IMR-90 (cell line): Measurements from ENCODE around the gene RELN. TPM values are rescaled to one million over a fixed set of nuclear protein-coding genes. Genes with fewer than 3 reads are reported as not detected.

ENCODE experiments used
- ATAC-seq: fragments of 200-7000 bp; cut with Tn5 transposase; 2 replicates; pipeline ENCODE4 v1.9.1; 2020; ENCODE audit warnings: low read depth, mild to moderate bottlenecking, moderate library complexity
- BruUV-seq: library from RNA; stranded (reverse); fragments of 400-500 nt; replicated peaks from 2 replicates; lab custom pipeline; 2021; lab: Mats Ljungman, UMichigan
- CTCF ChIA-PET: fragments of 300-600 bp; formaldehyde crosslinking; extraction: SDS; loops from one replicate; lab custom pipeline; 2021; ENCODE audit warnings: antibody characterized with exemption; lab: Yijun Ruan, JAX
- POLR2A ChIA-PET: fragments of 300-600 bp; sonication (Branson Sonifier 250); formaldehyde crosslinking; loops from one replicate; lab custom pipeline; 2022; ENCODE audit warnings: antibody characterized with exemption; ENCODE audit not compliant: unreplicated experiment; lab: Charles Lee
- DNase-seq: peaks from one replicate; pipeline ENCODE4 v3.0.0; 2013
- H2AFZ ChIP-seq: replicated peaks from 2 replicates; pipeline ENCODE3; 2013; ENCODE audit warnings: low read length, mild to moderate bottlenecking; ENCODE audit not compliant: poor library complexity
- H2AK5ac ChIP-seq: 2 replicates; pipeline ENCODE4 v1.6.1; 2013; ENCODE audit warnings: low read depth, low read length, inconsistent platforms
- H2AK9ac ChIP-seq: replicated peaks from 2 replicates; pipeline ENCODE3; 2013; ENCODE audit warnings: mild to moderate bottlenecking, low read depth, low read length, moderate library complexity; ENCODE audit not compliant: poor library complexity
- H2BK120ac ChIP-seq: 2 replicates; pipeline ENCODE4 v1.6.1; 2013; ENCODE audit warnings: low read depth, low read length, inconsistent platforms
- H2BK15ac ChIP-seq: 3 replicates; pipeline ENCODE4 v1.6.1; 2013; ENCODE audit warnings: low read depth, low read length, inconsistent platforms
- H2BK20ac ChIP-seq: 2 replicates; pipeline ENCODE4 v1.6.1; 2013; ENCODE audit warnings: low read depth, mild to moderate bottlenecking, inconsistent platforms, low read length, moderate library complexity
- H2BK5ac ChIP-seq: 2 replicates; pipeline ENCODE4 v1.6.1; 2013; ENCODE audit warnings: mild to moderate bottlenecking, low read depth, low read length, inconsistent platforms; ENCODE audit not compliant: poor library complexity, severe bottlenecking
- H3K14ac ChIP-seq: replicated peaks from 2 replicates; pipeline ENCODE4 v1.6.1; 2013; ENCODE audit warnings: low read depth, low read length, inconsistent platforms
- H3K18ac ChIP-seq: 2 replicates; pipeline ENCODE4 v1.6.1; 2013; ENCODE audit warnings: low read depth, low read length, control low read depth
- H3K23ac ChIP-seq: 2 replicates; pipeline ENCODE4 v1.6.1; 2013; ENCODE audit warnings: low read depth, low read length, inconsistent platforms
- H3K27ac ChIP-seq: 2 replicates; pipeline ENCODE4 v1.5.1; 2013; ENCODE audit warnings: mild to moderate bottlenecking, control low read depth, low read length; ENCODE audit not compliant: insufficient read depth
- H3K27me3 ChIP-seq: 2 replicates; pipeline ENCODE4 v1.6.1; 2013; ENCODE audit warnings: low read length; ENCODE audit not compliant: control insufficient read depth, insufficient read depth
- H3K36me3 ChIP-seq: 2 replicates; pipeline ENCODE4 v1.6.1; 2013; ENCODE audit warnings: low read length, mixed read lengths; ENCODE audit not compliant: control insufficient read depth, insufficient read depth
- H3K4ac ChIP-seq: 2 replicates; pipeline ENCODE4 v1.6.1; 2013; ENCODE audit warnings: low read depth, low read length, inconsistent platforms
- H3K4me1 ChIP-seq: 2 replicates; pipeline ENCODE4 v1.6.1; 2013; ENCODE audit warnings: low read length, mixed read lengths; ENCODE audit not compliant: control insufficient read depth, insufficient read depth
- H3K4me2 ChIP-seq: 2 replicates; pipeline ENCODE4 v1.6.1; 2013; ENCODE audit warnings: low read depth, mild to moderate bottlenecking, control low read depth, low read length, moderate library complexity
- H3K4me3 ChIP-seq: 2 replicates; pipeline ENCODE4 v1.5.1; 2013; ENCODE audit warnings: low read depth, mild to moderate bottlenecking, control low read depth, low read length, moderate library complexity; ENCODE audit not compliant: insufficient read depth
- H3K56ac ChIP-seq: 2 replicates; pipeline ENCODE4 v1.6.1; 2013; ENCODE audit warnings: low read length, inconsistent platforms; ENCODE audit not compliant: insufficient read depth; ENCODE audit errors: extremely low read depth
- H3K79me1 ChIP-seq, 2 experiments: 2 replicates each; pipeline ENCODE4 v1.6.1; 2013; ENCODE audit warnings: low read length in 2 of 2, inconsistent platforms in 1 of 2, low read depth in 1 of 2
- H3K9ac ChIP-seq: 2 replicates; pipeline ENCODE4 v1.6.1; 2013; ENCODE audit warnings: low read depth, low read length, control low read depth
- H3K9me1 ChIP-seq: 2 replicates; pipeline ENCODE4 v1.6.1; 2013; ENCODE audit warnings: low read length, inconsistent platforms; ENCODE audit not compliant: insufficient read depth
- H3K9me3 ChIP-seq: 2 replicates; pipeline ENCODE4 v1.6.1; 2013; ENCODE audit warnings: low read length; ENCODE audit not compliant: control insufficient read depth, insufficient read depth
- H4K20me1 ChIP-seq: 2 replicates; pipeline ENCODE4 v1.6.1; 2013; ENCODE audit warnings: low read length, inconsistent platforms; ENCODE audit not compliant: insufficient read depth
- H4K5ac ChIP-seq: 2 replicates; pipeline ENCODE4 v1.6.1; 2013; ENCODE audit warnings: mild to moderate bottlenecking, low read depth, low read length, control low read depth
- H4K8ac ChIP-seq, 2 experiments: 2 replicates each; pipeline ENCODE4 v1.6.1; 2013; ENCODE audit warnings: low read depth in 2 of 2, low read length in 2 of 2, control low read depth in 1 of 2, inconsistent platforms in 1 of 2
- H4K91ac ChIP-seq: 2 replicates; pipeline ENCODE4 v1.6.1; 2013; ENCODE audit warnings: low read depth, low read length, inconsistent platforms; ENCODE audit not compliant: insufficient read depth
- CEBPB ChIP-seq: IDR thresholded peaks from 2 replicates; pipeline ENCODE4 v1.6.1; 2012; ENCODE audit warnings: low read depth, low read length, improper control_type of control experiment
- CHD1 ChIP-seq: IDR thresholded peaks from 2 replicates; pipeline ENCODE4 v1.6.1; 2012; ENCODE audit warnings: low read depth, low read length, improper control_type of control experiment
- ELK1 ChIP-seq: fragments of 150-350 bp; IDR thresholded peaks from 2 replicates; pipeline ENCODE4 v1.6.1; 2016; ENCODE audit warnings: low read depth, mild to moderate bottlenecking, low read length, moderate library complexity, borderline replicate concordance
- MAZ ChIP-seq: IDR thresholded peaks from 2 replicates; pipeline ENCODE4 v1.6.1; 2012; ENCODE audit warnings: low read depth, mild to moderate bottlenecking, low read length, improper control_type of control experiment, moderate library complexity, borderline replicate concordance
- RAD21 ChIP-seq: IDR thresholded peaks from 2 replicates; pipeline ENCODE4 v1.6.1; 2012; ENCODE audit warnings: low read length, improper control_type of control experiment
- RCOR1 ChIP-seq: IDR thresholded peaks from 2 replicates; pipeline ENCODE4 v1.6.1; 2012; ENCODE audit warnings: mild to moderate bottlenecking, low read length, improper control_type of control experiment; ENCODE audit not compliant: insufficient replicate concordance
- RFX5 ChIP-seq: IDR thresholded peaks from 2 replicates; pipeline ENCODE4 v1.8.0; 2012; ENCODE audit warnings: low read depth, mild to moderate bottlenecking, low read length, moderate library complexity
- SMC3 ChIP-seq: fragments of 150-350 bp; IDR thresholded peaks from 2 replicates; pipeline ENCODE4 v1.6.1; 2016; ENCODE audit warnings: low read depth, mild to moderate bottlenecking, antibody characterized with exemption, low read length, moderate library complexity
- USF2 ChIP-seq: fragments of 150-350 bp; IDR thresholded peaks from 2 replicates; pipeline ENCODE4 v1.6.1; 2017; ENCODE audit warnings: mild to moderate bottlenecking, antibody characterized with exemption, low read length, low read depth
- dilution Hi-C: fragments of 300-500 bp; cut with HindIII; formaldehyde crosslinking; loops from one replicate; pipeline ENCODE4 v1.14.3; 2018; ENCODE audit warnings: low sequenced_read_pairs; ENCODE audit not compliant: unreplicated experiment
- in situ Hi-C: fragments of 300-500 bp; cut with MboI; formaldehyde crosslinking; loops from 3 replicates; pipeline ENCODE4 v1.14.3; 2019; ENCODE audit warnings: low sequenced_read_pairs, inconsistent platforms, mixed read lengths
- intact Hi-C: fragments of 100-400 bp; cut with micrococcal nuclease; formaldehyde crosslinking; loops from 2 replicates; pipeline ENCODE4 v1.10.0; 2022
- polyA plus RNA-seq, 3 experiments: library from polyadenylated mRNA; depleted of rRNA; stranded (reverse); fragments of >200 nt; gene quantifications; 2 replicates each; pipeline ENCODE4 v1.2.3, GENCODE V29; 2012; ENCODE audit warnings: low replicate concordance in 1 of 3
- total RNA-seq: library from RNA; depleted of rRNA; stranded (reverse); fragments of >200 nt; gene quantifications from 2 replicates; pipeline ENCODE4 v1.2.3, GENCODE V29; 2012

RELN gene
- total and polyA plus RNA-seq, 2 of the 4 experiments (the other 2 are of a cell fraction) = 14.7 to 23.7 TPM

GRCh38 chr7:103824251-103824650 is 165.2 kb downstream of the RELN start:
- Histone ChIP-seq H3K23ac (no peak overlapping the region), H3K9ac (no peak overlapping the region), H4K20me1 (no peaks in the 10 kb centered on the region), H4K8ac (no peak overlapping the region), H2BK15ac (no peak overlapping the region), H3K79me1 (no peaks in the 10 kb centered on the region), H3K18ac (no peak overlapping the region), H3K36me3 (no peaks in the 10 kb centered on the region; the same call in 1 of the 2 replicates), H4K5ac (no peak overlapping the region), H3K9me1 (no peaks in the 10 kb centered on the region), H3K9me3 (no peaks in the 10 kb centered on the region), H4K91ac (no peak overlapping the region), H3K4ac (no peak overlapping the region), H3K4me1 (no peaks in the 10 kb centered on the region), H3K4me3 (no peak overlapping the region), H2BK20ac (no peak overlapping the region), H2AK9ac (no peak overlapping the region), H3K56ac (no peak overlapping the region), H2AFZ (no peak overlapping the region), H3K27ac (no peak overlapping the region), H2AK5ac (no peak overlapping the region), H3K14ac (no peak overlapping the region), H3K27me3 (no peaks in the 10 kb centered on the region), H2BK5ac (no peak overlapping the region), H2BK120ac (no peak overlapping the region), H3K4me2 (no peak overlapping the region)
- CTCF ChIA-PET = no interaction called here
- in situ Hi-C loops = no loop called here
- no peak for ATAC-seq
- TF ChIP-seq RFX5 (no peak), CHD1 (no peak), ELK1 (no peak), USF2 (no peak), MAZ (no peak), RCOR1 (no peak), CEBPB (no peak), RAD21 (no peak), SMC3 (no peak)
- BruUV-seq = no TSS peak
- intact Hi-C loops = no loop called here
- dilution Hi-C loops = no loop called here
- DNase-seq = no peak
- POLR2A ChIA-PET = no interaction called here
